Activated CD8-positive, alpha-beta memory T cell treated with anti-CD3 and anti-CD28 coated beads, Interleukin-2, amount 50 U/mL, for 1 hour (primary cell): ENCODE results near the gene CYP4F3.
A peak's percentile ranks its signal among the peaks of the same experiment; 100 is the strongest.
"Not testable (repeated sequence)": the region's sequence is repeated elsewhere in the genome, so short reads cannot be mapped to it uniquely, and the experiment has no call there.

Source experiments
- DNase-seq: peaks from one replicate; pipeline ENCODE4 v3.0.0-alpha.2; 2020; ENCODE audit errors: extremely low read depth

The CYP4F3 gene

DNA sequence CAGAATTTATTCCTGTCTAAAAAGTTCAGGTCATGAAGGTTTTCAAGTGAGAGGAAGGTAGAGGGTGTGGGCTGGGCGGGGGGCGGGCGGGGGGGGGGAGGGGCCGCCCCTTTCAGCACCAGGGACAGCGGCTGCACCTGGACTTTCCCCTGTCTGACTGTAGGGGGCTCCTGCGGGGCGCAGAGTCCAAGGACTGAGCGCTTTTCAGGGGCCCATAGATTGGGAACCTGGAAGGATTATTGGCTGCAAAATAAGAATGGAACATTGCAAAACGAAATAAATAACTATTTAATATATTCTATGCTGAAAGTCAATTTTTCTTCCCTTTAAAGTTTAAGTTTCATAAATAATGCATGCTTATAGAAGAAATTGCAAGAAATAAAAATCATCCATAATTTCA is 8.9 kb upstream of the CYP4F3 start:
- peak; percentile 8 for DNase-seq

DNA sequence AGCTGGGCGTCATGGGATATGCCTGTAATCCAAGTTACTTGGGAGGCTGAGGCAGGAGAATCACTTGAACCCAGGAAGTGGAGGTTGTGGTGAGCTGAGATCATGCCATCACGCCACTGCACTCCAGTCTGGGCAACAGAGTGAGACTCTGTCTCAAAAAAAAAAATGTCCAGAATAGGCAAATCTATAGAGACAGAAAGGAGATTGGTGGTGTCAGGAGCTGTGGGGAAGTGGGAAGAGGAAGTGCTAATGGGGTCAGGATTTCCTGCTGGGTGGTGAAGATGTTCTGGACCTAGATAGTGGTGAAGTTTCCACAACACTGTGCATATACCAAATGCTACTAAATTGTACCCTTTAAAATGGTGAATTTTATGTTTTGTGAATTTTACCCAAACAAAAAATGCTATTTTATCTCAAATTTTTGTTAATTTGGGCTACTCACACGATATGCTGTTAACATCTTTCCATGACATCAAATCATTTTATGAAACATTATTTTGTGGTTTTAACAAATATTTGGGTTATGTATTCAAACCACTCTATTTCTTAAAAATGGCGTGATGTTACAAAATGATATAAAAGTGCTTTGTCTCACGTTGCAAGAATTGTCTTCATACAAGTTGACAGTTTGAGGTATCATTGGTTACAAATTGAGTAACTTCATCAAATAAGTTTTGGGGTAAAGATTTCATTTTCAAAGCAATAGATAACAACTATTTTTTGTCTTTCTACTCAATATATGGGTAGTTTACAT is 7.4 kb upstream of the CYP4F3 start:
- no peak for DNase-seq

DNA sequence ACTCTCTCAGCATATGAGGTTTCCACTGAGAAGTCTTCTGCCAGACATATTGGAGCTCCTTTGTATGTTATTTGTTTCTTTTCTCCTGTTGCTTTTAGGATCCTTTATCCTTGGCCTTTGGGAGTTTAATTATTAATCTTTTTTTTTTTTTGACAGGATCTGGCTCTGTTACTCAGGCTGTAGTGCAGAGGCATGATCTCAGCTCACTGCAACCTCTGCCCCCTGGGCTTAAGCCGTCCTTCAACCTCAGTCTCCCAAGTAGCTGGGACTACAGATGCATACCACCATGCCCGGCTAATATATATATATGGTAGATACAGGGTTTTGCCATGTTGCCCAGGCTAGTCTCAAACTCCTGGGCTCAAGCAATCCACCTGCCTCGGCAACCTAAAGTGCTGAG is 6.6 kb upstream of the CYP4F3 start:
- DNase-seq, result no peak

DNA sequence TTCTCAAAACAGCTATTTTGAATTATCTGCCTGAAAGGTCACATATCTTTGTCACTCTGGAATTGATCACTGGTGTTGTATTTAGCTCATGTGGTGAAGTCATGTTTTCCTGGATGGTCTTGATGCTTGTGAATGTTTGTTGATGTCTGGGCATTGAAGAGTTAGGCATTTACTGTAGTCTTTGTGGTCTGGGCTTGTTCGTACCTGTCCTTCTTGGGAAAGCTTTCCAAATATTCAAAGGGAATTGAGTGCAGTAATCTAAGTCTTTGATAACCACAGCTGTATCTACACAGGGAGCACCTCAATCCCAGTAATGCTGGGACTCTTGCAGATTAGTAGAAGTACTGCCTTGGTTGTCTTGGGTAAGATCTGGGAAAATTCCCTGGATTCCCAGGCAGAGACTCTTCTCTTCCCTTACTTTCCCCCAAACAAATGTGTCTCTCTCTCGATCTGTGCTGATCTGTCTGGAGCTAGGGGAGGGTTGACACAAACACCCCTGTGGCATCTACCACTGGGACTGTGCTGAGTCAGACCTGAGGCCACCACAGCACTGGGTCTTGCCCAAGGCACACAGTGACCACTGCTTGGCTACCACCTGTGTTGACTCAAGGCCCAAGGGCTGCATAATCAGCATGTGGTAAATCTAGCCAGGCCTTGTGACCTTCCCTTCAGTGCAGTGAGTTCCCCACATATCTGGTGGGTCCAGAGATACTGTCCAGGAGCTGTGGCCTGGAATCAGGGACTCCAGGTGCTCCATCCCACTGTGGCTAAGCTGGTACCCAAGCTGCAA is 5.5 kb upstream of the CYP4F3 start:
- no peak for DNase-seq

DNA sequence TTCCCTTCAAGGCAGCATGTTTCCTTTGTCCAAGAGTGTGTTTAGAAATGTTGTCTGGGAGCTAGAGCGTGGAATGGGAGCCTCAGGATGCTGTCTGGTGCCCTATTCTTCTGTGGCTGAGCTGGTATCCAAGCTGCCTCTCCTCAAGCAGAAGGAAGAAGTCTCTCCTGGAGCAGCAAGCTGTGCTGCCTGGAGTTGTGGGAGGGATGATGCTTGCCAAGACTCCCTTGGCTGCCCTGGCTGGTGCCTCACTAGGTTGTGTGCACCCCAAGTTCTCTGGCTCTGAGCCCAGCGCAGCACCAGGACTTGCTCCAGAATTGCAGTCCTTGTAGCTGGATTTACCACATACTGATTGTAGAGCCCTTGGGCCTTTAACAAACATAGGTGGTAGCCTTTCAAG is 4.7 kb upstream of the CYP4F3 start:
- DNase-seq, result no peak

DNA sequence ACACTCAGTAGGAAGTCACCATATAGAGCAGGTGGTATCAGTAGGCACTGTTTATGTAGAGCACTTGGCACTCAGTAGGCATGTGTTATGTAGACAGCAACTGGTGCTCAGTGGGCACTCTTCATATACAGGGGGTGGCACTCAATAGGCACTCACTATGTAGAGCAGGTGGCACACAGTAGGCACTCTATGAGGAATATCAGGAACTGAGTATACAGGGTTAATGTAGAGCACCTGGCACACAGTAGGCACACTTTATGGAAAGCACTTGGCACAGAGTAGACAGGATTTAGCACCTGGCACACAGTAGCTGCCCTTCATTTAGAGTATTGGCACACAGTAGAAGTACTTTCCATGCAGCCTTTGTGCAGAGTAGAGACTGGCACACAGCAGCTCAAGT is 1.1 kb upstream of the CYP4F3 start:
- no peak for DNase-seq

DNA sequence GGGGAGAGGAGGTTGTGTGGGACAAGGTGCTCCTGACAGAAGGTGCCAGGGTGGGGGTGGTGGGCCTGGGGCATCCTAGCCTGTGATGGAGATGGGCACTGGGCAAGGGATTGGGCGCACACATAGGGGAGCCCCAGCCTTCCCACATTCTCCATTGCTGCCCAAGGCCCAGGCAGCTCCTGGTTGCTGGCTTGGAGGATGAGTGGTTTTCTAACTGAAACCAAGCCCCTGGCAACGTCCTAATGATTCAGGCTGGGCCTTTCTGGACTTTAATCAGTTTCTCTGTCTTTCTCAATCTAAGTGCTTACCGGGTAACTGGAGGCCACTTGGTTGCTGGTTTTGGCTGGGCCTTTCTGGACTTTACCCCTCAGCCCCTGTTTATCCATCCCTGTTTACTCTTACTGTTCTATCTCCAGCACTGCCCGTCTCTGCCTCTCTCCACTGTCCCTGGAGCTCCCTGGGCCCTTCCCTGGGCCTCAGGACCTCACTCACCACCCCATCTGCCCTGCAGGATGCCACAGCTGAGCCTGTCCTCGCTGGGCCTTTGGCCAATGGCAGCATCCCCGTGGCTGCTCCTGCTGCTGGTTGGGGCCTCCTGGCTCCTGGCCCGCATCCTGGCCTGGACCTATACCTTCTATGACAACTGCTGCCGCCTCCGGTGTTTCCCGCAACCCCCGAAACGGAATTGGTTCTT is 354 bp downstream of the CYP4F3 start:
- DNase-seq, result no peak

DNA sequence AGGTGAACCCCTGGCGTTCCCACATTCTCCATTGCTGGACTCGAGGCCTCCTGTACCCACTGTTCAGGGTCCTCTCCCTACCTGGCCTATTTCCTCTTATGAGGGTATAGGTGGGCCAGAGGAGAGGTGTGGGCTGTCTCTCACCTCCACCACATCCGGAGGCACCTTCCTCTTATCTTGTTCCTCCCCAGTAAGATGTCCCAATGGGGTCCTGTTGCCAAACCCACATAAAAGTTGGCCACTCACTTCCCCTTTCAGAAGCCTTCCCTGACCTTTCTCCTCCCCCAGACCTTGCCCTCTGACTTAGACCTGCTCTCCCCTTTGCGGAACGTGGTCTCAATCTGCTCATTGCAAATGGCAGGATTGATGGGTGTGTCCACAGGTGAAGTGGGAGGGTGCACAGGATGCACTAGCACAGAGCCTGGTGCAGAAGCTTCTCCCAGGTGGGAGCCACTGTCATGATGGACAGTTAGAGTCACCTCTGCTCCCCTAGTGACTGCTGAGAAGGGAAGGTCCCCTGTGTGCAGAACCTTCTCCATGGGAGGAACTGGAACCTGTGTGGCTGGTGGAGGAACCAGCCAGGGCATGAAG is 1.3 kb downstream of the CYP4F3 start:
- no peak for DNase-seq

DNA sequence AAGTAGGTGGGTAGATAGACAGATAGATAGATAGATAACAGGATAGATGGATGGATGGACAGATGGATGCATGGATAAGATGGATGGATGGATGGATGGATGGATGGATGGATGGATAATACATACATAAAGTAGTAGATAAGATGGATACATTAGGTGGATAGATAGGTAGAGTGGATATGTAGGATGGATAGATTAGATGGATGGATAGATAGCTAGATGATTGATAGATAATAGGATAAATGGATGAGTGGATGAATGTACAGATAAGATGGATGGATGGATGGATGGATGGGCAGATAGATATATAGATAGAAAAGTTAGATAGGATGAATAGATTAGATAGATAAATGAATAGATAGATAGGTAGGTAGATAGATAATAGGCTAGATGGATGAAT is 2.1 kb downstream of the CYP4F3 start:
- DNase-seq, result no peak

DNA sequence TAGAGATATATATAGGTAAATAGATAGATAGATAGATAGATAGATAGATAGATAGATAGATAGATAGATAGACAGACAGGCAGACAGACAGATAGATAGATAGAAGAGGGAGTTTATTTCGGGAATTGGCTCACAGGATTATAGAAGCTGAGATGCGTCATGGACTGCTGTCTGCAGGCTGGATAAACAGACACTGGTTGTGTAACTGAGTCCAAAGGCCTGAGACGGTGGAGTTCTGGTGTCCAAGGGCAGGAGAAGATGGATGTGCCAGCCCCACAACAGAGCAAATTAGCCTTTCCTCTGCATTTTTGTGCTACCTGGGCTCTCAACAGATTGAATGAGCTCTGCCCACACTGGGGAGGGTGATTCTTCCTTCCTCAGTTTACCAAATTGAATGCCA is 2.7 kb downstream of the CYP4F3 start:
- DNase-seq, result no peak

DNA sequence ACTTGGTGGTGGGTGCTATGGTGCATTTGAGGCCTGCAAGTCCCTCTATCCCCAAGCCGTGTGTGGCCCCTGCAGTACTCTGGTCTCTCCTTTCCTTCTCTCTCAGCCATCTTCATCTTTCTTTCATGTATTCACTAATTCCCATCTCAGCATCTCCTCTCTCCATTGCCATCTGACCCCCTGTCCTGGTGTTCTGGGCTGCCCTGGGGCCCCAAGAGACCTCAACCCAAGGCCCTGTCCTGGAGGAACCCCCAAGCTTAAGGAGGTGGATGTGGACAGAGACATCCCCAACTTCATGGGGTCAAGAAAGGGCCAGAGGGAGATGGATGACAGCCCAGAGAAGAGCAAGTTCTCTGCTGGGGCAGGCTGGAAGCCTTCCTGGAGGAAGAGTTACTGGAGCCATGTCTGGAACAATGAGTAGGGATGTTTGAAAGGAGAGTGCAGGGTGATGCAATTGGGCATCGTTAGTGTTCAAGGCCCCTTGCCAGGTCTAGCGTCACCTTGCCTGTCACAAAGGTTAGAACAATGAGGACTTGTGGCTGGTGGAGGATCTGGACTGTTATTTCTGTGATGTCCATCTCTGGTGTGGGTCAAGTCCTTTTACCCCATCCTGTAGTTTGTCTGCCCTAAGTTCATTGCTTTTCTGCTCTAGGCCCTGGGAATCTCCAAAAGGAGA is 3.5 kb downstream of the CYP4F3 start:
- no peak for DNase-seq

DNA sequence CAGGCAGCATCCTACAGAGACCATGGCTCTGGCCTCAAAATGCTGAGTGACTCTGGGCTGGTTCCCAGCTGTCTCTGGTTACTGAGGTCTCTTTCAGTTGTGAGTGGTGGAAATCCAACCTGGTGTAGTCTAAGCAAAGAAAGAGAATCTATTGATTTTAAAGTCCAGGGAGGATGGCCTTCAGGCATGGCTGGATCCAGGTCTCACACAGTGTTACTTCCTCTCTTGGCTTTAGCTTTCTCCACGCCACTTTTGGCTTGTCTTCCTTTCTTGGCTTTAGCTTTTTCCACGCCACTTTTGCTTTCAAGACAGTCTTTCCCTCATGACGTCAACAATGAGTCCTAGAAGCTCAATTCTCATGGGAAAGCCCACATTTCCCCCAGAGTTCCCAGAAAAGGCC is 4.1 kb downstream of the CYP4F3 start:
- no peak for DNase-seq

DNA sequence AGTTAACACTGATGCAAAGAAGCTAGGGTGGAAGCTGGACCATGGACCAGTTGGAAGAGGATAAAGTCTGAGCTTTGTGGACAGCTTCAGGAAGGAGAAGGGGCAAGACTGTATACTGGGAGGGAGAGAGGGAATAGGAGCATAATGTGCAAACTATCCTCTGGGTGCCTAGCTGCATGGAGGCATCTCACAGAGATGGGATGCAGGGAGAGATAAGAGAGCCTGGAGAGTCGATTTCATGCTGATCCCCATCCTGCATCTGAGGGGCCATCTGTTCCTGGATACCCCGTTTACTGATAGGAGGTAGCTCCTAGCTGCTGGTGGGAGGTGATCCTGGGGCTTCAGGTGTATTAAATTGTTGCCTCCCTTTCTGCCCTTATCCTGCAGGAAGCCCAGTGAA is 8.8 kb downstream of the CYP4F3 start:
- DNase-seq, result no peak

DNA sequence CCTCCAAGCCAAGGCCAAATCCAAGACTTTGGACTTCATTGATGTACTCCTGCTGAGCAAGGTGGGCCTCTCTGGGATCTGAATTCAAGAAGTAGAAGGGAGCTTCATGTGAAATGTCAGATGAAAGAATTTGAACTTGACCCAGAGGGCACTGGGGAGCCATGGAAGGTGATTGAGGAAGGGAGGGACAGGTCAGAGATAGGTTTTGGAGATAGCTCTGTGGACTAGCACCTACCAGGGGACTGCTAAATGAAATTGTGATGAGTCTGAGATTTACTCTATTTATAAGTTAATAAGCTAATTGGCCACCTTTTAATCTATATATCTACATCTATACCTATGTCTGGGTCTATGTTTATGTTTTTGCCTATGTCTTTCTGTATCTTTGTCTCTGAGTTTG is 9.4 kb downstream of the CYP4F3 start:
- DNase-seq, result not testable (repeated sequence)

DNA sequence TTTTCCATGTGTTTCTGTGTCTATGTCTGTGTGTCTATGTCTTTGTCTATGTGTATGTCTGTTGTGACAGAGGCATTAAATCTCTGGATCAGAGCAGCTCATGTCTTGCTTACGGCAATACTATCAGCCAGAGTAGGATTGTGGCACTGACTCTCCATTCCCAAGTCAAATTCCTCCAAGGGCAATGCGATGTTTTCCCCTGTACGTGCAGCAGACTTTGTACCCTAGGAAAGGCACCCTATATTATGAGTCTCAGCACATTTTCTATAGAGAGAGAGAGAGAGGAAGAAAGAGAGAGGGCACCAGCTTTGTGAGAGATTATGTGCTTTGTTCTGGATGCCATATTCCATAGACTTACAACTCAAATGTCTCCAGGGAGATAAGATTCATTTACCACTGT is 11.1 kb downstream of the CYP4F3 start:
- DNase-seq, result no peak

DNA sequence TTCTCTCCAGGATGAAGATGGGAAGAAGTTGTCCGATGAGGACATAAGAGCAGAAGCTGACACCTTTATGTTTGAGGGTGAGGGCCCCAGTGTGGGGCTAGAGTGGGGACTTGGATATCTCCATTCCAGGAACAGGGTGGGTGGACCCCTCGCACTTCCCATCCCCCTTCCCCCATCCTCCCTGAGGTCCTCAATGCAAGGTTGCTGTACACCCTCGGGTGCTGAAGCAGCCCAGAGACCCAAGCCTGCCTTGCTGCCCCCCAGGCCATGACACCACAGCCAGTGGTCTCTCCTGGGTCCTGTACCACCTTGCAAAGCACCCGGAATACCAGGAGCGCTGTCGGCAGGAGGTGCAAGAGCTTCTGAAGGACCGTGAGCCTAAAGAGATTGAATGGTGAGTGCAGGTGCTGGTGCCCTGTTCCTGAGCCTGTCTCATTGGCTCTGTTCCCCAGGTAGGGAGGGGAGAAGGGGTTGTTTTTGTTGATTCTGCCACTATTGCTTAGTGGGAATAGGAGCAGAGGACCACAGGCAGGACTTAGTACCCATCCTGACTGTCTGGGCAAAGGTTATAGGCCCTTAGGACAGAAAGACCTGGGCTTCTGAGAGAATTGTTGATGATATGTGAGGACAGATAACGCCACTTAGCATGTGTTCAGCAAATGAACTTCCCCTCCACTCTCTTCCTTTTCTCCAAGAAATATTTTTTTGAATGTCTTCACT is 12.0 kb downstream of the CYP4F3 start:
- no peak for DNase-seq

DNA sequence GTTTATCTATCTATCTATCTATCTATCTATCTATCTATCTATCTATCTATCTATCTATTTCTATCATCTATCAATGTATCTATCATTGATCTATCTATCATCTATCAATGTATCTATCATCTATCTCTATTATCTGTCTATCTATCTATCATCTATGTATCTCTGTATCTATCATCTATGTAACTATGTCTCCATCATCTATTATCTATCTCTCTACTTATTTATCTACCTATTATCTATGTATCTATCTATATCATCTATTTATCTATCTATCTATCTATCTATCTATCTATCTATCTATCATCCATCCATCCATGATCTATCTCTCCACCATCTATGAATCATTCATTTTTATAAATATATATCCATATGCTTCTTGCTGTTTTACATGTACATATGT is 15.8 kb downstream of the CYP4F3 start:
- no peak for DNase-seq

DNA sequence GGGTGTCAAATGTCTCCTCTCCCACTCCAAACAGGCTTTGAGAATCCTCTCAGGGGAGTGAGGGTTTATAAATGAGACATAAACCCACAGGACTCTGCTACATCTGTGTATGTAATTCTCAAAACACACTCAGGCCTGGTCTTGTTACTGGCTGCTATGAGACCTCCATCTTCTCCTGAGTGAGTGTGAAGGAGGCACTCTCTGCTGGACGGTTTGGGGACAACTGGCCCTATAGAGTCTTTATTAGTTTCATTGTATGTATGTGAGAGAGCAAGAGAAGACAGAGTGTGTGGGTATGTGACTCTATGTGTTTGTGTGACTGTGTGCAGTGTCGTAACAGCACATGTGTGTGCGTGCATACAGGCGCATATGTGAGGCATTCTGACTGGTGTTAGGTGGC is 22.6 kb downstream of the CYP4F3 start:
- DNase-seq, result no peak

DNA sequence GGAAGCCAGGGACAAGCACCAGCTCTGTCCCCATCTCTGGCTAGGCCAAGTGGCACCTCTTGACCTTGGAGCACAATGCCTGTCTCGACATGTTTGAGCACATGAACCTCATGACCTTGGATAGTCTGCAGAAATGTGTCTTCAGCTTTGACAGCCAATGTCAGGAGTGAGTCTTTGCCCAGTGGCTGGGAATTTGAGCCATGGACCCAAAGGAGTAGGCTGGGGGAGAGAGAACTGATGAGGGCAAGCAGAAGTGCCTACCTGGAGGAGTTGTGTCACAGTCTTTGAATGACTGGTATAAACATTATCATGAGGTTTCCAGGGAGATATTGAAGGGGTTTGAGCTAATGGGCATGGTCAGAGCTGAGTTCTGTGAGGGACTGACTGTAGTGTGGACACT is 25.5 kb downstream of the CYP4F3 start:
- no peak for DNase-seq

DNA sequence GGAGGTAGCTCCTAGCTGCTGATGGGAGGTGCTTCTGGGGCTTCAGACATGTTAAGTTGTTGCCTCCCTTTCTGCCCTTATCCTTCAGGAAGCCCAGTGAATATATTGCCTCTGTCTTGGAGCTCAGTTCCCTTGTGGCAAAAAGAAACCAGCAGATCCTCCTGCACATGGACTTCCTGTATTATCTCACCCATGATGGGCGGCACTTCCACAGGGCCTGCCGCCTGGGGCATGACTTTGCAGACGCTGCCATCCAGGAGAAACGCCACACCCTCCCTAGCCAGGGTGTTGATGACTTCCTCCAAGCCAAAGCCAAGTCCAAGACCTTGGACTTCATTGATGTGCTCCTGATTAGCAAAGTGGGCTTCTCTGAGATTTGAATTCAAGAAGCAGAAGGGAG is 26.2 kb downstream of the CYP4F3 start:
- no peak for DNase-seq

DNA sequence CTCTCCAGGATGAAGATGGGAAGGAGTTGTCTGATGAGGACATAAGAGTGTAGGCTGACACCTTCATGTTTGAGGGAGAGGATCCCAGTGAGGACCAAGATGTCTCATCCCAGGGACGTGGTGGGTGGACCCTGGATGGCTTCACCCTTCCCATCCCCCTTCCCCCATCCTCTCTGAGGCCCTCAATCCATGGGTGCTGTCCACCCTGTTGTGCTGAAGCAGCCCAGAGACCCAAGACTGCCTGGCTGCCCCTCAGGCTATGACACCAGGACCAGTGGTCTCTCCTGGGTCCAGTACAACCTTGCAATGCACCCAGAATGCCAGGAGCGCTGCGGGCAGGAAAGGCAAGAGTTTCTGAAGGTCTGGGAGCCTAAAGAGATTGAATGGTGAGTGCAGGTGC is 28.7 kb downstream of the CYP4F3 start:
- DNase-seq, result no peak
